Measurements from ENCODE around the gene ZNF653.
"Not testable (repeated sequence)": the region's sequence is repeated elsewhere in the genome, so short reads cannot be mapped to it uniquely, and the experiment has no call there.

ZNF653 gene

DNA sequence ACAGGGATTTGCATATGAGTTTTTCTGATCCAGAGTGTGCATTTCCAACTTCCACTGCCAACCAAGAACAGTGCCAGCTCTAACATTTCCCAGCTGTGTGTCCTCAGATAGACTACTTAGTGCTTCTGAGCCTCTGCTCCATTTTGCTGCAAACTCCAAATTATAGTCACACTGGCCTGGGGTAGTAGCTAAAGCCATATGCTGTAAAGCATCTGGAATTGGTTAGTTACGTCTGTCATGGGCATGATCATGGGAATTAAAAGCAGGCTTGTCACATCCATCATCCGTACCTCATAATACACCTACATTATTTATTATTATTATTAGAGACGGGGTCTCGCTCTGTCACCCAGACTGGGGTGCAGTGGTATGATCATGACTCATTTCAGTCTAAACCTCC lies 31.9 kb downstream of the ZNF653 start:
- H3K4me3 ChIP-seq (ENCODE audit: low read length), result no peak overlapping the region
- TF ChIP-seq, protein P1, sequence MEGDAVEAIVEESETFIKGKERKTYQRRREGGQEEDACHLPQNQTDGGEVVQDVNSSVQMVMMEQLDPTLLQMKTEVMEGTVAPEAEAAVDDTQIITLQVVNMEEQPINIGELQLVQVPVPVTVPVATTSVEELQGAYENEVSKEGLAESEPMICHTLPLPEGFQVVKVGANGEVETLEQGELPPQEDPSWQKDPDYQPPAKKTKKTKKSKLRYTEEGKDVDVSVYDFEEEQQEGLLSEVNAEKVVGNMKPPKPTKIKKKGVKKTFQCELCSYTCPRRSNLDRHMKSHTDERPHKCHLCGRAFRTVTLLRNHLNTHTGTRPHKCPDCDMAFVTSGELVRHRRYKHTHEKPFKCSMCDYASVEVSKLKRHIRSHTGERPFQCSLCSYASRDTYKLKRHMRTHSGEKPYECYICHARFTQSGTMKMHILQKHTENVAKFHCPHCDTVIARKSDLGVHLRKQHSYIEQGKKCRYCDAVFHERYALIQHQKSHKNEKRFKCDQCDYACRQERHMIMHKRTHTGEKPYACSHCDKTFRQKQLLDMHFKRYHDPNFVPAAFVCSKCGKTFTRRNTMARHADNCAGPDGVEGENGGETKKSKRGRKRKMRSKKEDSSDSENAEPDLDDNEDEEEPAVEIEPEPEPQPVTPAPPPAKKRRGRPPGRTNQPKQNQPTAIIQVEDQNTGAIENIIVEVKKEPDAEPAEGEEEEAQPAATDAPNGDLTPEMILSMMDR (conservative IDR thresholded peaks at IDR 0.05; ENCODE audit: low read length), result no peak
- DNase-seq (ENCODE audit: low read depth), result no peak

- DNase-seq (ENCODE audit: low read depth); H3K4me3 ChIP-seq (ENCODE audit: low read length): not testable (repeated sequence)
Measured at GRCh38 chr19:11468266-11468845, 37.3 kb downstream of the ZNF653 start.

- DNase-seq (ENCODE audit: low read depth), result no peak
- TF ChIP-seq, protein P1 (conservative IDR thresholded peaks at IDR 0.05; ENCODE audit: low read length), result no peak
- H3K4me3 ChIP-seq (ENCODE audit: low read length), result no peak overlapping the region
Measured at GRCh38 chr19:11465600-11465999, 40.0 kb downstream of the ZNF653 start.

DNA sequence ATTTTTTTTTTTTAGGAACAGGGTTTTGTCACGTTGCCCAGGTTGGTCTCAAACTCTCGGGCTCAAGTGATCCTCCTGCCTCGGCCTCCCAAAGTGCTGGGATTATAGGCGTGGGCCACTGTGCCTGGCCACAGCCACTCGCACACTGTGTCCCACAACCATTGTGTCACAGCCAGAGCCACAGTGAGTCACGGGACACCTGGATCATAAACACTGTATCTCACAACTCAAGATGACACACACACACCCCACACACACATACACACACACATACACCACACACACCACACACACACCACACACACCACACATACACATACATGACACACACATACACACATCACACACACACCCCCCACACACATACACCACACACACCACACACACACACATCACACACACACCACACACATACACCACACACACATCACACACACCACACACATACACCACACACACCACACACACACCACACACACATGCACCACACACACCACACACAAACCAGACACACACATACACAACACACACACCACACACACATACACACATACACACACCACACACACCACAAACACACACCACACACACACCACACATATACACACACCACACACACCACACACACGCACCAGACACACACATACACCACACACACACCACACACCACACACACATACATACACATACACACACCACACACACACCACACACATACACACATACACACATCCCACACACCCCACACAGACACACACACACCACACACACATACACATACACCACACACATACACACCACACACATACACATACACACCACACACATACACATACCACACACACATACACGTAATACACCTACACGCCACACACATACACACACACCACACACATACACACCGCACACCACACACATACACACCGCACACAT lies 41.0 kb downstream of the ZNF653 start:
- DNase-seq (ENCODE audit: low read depth), result no peak
- H3K4me3 ChIP-seq (ENCODE audit: low read length), result no peak overlapping the region
- TF ChIP-seq, protein P1 (conservative IDR thresholded peaks at IDR 0.05; ENCODE audit: low read length), result no peak

- no peak overlapping the region for H3K4me3 ChIP-seq (ENCODE audit: low read length)
- DNase-seq (ENCODE audit: low read depth), result no peak
- TF ChIP-seq, protein P1 (conservative IDR thresholded peaks at IDR 0.05; ENCODE audit: low read length), result no peak
Measured at GRCh38 chr19:11463391-11463790, 42.2 kb downstream of the ZNF653 start.

DNA sequence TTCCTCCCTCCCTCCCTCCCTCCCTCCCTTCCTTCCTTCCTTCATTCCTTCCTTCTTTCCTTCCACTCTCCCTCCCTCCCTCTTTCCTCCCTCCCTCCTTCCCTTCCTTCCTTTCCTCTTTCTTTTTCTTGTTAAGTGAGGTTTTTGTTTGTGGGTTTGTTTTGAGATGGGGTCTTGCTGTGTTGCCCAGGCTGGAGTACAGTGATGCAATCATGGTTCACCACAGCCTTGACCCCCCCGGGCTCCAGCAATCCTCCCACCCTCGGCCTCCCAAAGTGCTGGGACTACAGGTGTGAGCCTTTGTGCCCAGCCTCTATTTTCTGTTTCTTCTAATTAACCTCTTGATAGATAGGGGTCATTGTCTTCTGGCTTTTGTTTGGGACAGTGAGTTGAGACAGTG lies 44.2 kb downstream of the ZNF653 start:
- DNase-seq (ENCODE audit: low read depth), result no peak
- no peak overlapping the region for H3K4me3 ChIP-seq (ENCODE audit: low read length)
- TF ChIP-seq, protein P1 (conservative IDR thresholded peaks at IDR 0.05; ENCODE audit: low read length), result no peak

- no peak for DNase-seq (ENCODE audit: low read depth)
- no peak overlapping the region for H3K4me3 ChIP-seq (ENCODE audit: low read length)
- TF ChIP-seq, protein P1 (conservative IDR thresholded peaks at IDR 0.05; ENCODE audit: low read length), result no peak
Measured at GRCh38 chr19:11460207-11460606, 45.4 kb downstream of the ZNF653 start.

GRCh38 chr19:11458912-11459311 lies 46.7 kb downstream of the ZNF653 start:
- H3K4me3 ChIP-seq (ENCODE audit: low read length); DNase-seq (ENCODE audit: low read depth): not testable (repeated sequence)
